Activated T-cell treated with anti-CD3 and anti-CD28 coated beads for 48 hours (primary cell): ENCODE measurements around the gene ADM.

ENCODE experiments used
- DNase-seq: peaks from one replicate; pipeline ENCODE4 v3.0.0-alpha.2; 2020; ENCODE audit warnings: low read depth

Gene ADM

GRCh38 chr11:10291801-10292638, 12.9 kb upstream of the ADM start:
- DNase-seq: no peak

DNA sequence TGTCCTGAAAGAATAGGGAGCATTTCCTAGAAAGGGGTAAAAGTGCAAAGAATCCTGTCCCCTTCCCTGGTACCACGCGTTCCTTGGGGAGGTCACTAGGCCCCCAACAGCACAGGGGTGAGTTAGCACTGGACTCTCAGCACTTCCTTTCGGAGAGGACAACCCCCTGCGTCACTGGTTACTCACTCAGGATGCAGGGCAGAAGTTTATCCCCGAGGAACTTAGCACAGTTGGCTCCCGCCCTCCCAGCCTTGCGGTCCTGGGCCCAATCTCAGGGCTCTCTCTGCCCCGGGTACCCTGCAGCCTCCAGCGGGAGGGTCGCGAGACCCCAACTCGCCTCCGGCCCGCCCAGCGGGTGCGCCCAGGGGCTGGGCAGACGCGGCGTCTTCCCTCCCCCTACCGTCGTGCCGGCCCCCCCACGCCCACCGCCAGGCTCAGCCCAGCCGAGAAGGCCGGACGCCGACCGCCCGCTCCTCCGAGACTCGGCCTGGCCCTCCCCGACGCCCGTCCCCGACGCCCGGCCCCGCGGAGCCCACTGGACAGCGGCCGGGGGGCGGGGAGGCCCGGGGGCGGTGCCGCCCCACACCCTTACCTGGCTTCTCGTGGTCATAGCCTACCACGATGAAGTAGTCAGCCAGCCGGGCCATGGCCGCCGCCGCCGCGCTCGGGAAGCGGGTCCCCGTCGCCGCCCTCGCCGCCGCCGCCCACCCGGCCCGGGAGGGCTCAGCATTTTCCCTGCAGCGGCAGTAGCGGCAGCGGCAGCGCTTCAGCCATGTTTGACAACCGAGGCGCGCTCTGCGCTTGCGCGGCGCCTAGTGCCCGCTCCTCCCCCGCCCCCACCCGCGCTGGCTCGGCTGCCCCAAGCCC, 11.2 kb upstream of the ADM start, which contains the start of gene SBF2:
Gene SBF2, minus strand, starts transcription at position 797 of the 867 bp plus-strand sequence. Its CDS starts 150 bp downstream, at position 647.
- peak; percentile 76 for DNase-seq

DNA sequence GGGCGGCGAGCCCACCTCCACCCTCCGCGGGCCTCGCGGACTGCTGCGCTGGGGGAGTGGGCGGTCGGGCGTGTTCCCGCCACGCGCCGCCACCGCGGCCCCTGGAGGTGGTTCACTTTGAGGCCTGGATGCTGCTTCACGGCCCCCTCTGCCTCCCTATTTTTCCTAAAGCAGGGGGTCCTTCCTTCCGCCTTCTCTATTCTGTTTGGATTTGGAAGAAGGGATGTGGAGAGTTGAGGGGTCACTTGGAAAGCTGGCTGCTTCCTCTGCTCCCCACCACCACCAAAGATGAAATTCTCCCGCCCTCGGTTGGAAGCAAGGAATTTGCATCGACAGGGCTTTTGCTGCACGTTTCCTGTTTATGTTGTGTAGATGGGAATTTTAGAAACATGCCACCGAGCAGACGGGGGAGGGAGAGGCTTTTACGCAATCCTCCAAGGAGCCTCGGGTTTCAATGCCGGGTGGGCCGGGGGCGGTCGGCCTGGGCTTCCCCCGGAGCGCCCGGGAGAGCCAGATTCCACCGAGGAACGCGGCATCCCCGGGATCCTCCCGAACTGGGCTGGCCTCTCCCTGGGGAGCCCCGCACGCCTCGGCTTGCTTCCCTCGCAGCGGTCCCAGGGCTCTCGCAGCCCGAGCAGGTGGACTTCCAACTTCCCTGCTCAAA, 10.5 kb upstream of the ADM start:
- DNase-seq: no peak

GRCh38 chr11:10295064-10295901, 9.6 kb upstream of the ADM start:
- no peak for DNase-seq

DNA sequence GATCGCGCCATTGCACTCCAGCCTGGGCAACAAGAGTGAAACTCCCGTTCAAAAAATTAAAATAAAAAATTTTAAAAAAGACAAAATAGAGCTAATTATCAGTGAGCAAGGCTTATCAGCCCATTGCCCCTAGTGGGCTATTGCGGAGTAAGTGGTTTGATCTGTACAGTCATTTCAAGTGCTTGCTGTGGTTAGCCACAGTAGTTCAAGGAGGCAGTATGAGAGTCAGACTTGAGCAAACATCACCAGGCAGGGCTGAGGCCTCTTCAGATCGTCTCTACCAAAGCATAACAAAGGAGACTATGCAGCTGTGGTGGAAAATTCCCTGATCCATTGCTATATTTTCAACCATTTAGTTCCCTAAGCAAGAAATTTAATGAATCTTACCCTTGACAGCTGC, 6.5 kb upstream of the ADM start:
- no peak for DNase-seq

DNA sequence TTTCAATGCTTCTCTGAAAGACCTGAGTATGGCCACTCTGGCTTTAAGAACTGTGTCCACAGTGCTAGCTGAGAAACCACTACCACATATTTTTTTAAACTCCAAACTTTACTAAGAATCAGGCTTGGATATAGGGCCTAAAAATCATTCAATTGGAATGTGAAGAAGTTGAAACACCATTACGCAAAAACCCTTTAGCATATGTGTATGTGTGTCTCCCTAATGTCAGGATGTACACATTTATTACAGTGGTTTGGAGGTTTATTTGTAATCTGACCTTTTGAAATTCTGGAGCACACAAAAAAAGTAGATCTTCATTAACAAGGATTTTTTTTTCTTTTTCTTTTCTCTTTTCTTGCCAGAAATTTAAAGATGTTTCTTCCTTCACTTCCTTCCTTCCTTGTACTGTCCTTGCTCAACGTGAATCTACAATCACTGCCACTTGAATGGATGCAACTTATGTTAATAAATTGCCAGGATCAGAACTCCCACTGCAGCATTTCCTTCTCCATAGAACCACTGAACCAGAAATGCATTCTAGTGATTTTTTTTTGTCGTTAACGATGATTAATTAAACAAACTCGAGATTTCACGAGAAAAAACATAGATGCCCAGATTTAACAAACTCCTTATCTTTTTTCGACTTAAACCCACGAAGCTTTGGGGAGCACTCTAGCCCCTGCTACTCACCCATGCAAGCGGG, 3.1 kb upstream of the ADM start:
- no peak for DNase-seq

DNA sequence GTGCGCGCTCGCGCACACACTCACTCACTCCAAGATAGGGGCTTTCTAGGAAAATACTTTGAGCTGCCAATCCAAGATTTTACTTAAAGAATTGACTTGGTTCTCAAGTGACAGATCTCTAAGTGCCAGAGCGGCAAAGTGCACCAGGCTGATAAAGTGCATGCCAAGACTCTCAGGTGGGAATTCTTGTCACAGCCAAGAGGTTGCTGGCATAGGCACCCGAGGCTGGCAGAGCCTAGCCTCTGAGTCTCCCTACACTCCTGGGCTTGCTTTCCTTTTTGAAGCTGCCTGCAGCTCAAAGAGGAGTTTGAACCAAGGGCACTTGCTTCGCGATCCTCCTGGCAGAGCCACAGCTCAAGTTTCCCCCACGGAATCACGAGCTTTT, 2.5 kb upstream of the ADM start:
- no peak for DNase-seq

GRCh38 chr11:10302744-10303557, 1.9 kb upstream of the ADM start:
- DNase-seq: no peak

DNA sequence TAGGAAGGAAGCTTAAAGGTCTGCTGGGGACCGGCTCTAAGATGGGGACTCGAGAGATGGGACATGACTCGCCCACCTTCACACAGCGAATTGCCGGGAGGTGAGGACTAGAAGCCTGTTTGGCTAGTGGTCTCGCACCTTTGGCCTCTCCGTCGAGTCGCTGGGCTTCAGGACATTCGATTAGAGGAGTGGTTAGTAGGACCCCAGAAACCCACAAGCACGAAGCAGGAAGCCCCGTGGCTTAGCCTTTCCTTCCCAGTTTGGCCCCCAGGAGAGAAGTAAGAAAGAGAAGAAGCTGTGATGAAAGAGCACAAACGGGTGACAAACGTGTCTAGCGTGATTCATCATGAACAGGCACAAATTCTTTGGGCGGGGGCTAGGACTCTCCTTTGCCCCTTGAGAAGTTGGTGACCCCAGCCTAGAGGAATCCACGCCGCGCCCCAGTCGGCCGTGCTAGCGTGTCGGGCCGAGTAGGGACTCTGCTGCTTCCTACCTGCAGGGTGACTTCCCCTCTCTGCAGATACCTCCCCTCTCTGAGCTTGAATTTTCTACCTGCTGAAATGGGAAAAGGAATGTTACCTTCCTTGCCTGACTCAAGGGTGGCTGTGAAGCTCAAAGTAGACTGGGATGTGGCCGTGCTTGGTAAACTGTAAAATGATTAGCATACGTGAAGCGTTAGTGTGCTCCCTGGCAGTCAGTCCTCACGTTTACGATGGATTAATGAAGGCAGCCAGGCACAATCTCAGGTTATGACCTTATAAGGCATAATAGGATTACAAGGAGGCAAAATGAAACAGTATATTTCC, 1.1 kb upstream of the ADM start:
- DNase-seq: no peak

DNA sequence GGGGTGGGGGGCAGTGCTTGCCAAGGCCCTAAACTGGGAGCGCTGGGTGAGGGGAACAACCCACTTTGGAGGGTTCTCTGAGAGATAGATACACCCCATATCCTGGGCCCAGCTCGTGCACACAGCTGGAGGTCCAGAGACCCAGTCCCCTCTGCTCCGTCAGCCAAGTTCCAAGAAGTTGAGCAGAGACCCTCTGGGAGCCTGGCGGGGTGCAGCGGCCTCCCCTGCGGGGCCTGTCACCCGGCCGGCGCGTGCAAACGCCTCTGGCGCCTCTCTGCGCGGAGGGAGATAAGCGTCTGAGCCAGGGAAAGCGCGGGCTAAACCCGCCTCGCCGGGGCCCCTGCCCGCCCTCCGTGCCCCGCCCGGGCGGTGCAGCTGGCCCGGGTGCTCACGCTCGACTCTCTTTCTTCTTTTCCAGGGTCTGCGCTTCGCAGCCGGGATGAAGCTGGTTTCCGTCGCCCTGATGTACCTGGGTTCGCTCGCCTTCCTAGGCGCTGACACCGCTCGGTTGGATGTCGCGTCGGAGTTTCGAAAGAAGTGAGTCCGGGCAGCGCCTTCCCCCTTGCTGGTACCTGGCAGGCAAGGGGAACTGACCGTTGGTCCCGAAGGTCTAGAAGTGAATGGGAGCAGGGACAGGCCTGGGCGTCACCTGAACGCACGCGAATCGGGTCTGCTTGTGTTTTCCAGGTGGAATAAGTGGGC, 540 bp downstream of the ADM start:
- no peak for DNase-seq

- DNase-seq: no peak
Observed at GRCh38 chr11:10305964-10306918, 1.4 kb downstream of the ADM start.

DNA sequence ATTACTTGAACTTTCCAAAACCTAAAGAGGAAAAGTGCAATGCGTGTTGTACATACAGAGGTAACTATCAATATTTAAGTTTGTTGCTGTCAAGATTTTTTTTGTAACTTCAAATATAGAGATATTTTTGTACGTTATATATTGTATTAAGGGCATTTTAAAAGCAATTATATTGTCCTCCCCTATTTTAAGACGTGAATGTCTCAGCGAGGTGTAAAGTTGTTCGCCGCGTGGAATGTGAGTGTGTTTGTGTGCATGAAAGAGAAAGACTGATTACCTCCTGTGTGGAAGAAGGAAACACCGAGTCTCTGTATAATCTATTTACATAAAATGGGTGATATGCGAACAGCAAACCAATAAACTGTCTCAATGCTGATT, 2.1 kb downstream of the ADM start:
- DNase-seq: no peak

DNA sequence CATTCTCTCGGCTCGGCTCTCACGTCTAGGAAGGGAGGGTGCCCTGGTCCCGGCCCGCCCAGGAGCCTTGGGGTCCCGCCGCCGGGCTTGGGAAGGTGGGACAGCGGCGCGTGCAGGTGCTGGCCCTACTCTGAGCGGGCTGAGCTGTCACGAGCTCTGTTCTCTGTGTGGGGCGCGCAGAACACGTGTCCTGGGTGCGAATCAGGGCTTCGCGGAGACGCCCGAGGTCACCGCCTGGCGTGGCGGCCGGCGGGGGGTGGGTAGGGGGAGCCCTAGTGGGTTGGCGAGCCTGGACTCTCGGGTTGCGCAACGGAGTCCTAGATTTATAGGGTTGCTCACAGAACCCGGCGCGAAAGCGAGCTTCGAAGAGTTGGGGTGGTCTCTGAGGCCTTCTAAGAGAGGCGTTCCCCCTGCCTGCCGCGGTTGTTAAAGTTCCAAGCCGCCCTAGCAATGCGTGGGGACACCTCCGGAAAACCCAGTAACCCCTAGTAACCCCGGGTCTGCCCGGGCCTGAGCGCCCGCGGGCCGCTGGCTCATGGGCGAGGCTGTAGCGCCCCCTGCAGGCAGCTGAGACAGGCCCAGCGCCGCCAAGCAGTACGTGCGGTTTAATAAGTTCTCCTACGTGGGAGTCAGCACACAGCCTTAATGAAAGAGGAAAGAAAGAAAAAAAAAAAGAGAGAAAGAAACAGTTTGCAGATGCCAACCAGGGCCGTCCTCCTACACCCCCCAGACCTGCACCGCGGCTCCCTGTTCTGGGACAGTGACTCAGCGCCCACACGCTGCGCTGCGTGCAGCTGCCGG, 2.7 kb downstream of the ADM start:
- DNase-seq: peak; percentile 82

- no peak for DNase-seq
Observed at GRCh38 chr11:10308201-10308954, 3.5 kb downstream of the ADM start.

GRCh38 chr11:10309163-10310093, 4.6 kb downstream of the ADM start:
- no peak for DNase-seq
